T-helper 9 cell (primary cell): ENCODE results near the gene ASIC3.
"Not testable (repeated sequence)": the region's sequence is repeated elsewhere in the genome, so short reads cannot be mapped to it uniquely, and the experiment has no call there.

ENCODE experiments used
- DNase-seq: peaks from one replicate; pipeline ENCODE4 v3.0.0-alpha.2; 2020
- total RNA-seq, 2 donors: gene quantifications; one replicate each; lab custom pipeline; 2026; lab: John Stamatoyannopoulos, UW

ASIC3 gene
- 1.6 to 1.9 reads per million in 2 donors for total RNA-seq

GRCh38 chr7:151047976-151048815 lies at the start of gene ASIC3:
ASIC3 (plus strand) TSS chr7:151048531; CDS start chr7:151048886, 355 bp downstream.
- DNase-seq, result no peak

GRCh38 chr7:150999001-150999400 lies 49.3 kb upstream of the ASIC3 start:
- DNase-seq, result no peak

- no peak for DNase-seq
These were observed 48.7 kb upstream of the ASIC3 start for GRCh38 chr7:150999497-151000230.

GRCh38 chr7:151000897-151001495 lies 47.3 kb upstream of the ASIC3 start:
- no peak for DNase-seq

- no peak for DNase-seq
These were observed 46.8 kb upstream of the ASIC3 start for GRCh38 chr7:151001546-151001945.

- no peak for DNase-seq
These were observed 44.8 kb upstream of the ASIC3 start for GRCh38 chr7:151003572-151003971.

GRCh38 chr7:151005566-151005965 lies 42.8 kb upstream of the ASIC3 start:
- no peak for DNase-seq

- no peak for DNase-seq
These were observed 41.6 kb upstream of the ASIC3 start for GRCh38 chr7:151006590-151007300.

- DNase-seq, result no peak
These were observed 40.8 kb upstream of the ASIC3 start for GRCh38 chr7:151007469-151007898.

GRCh38 chr7:151008143-151008510 lies 40.2 kb upstream of the ASIC3 start:
- DNase-seq, result no peak

- DNase-seq, result peak; percentile 86
These were observed 39.6 kb upstream of the ASIC3 start for GRCh38 chr7:151008511-151009323.

GRCh38 chr7:151009327-151010036 lies 38.8 kb upstream of the ASIC3 start:
- DNase-seq, result no peak

- no peak for DNase-seq
These were observed 38.4 kb upstream of the ASIC3 start for GRCh38 chr7:151010037-151010306.

- peak; percentile 43 for DNase-seq
These were observed 37.8 kb upstream of the ASIC3 start for GRCh38 chr7:151010307-151011096.

GRCh38 chr7:151011097-151011409 lies 37.3 kb upstream of the ASIC3 start:
- no peak for DNase-seq

GRCh38 chr7:151011616-151012015 lies 36.7 kb upstream of the ASIC3 start:
- not testable (repeated sequence) for DNase-seq

- DNase-seq, result no peak
These were observed 36.2 kb upstream of the ASIC3 start for GRCh38 chr7:151012031-151012692.

GRCh38 chr7:151012911-151013347 lies 35.4 kb upstream of the ASIC3 start:
- no peak for DNase-seq

- no peak for DNase-seq
These were observed 35.0 kb upstream of the ASIC3 start for GRCh38 chr7:151013356-151013732.
